Nephron progenitor cell (in vitro differentiated cells): ENCODE measurements around the gene PDE4B.

Experiments
- DNase-seq: peaks from one replicate; pipeline ENCODE4 v3.0.0; 2021
- H3K27ac Mint-ChIP-seq: 2 replicates; pipeline ENCODE4 v1.8.0; 2021; ENCODE audit warnings: mild to moderate bottlenecking, moderate library complexity, mixed read lengths
- H3K27me3 Mint-ChIP-seq: 2 replicates; pipeline ENCODE4 v1.8.0; 2021; ENCODE audit warnings: mild to moderate bottlenecking, low read depth, mixed read lengths; ENCODE audit not compliant: poor library complexity
- H3K36me3 Mint-ChIP-seq: 2 replicates; pipeline ENCODE4 v1.8.0; 2021; ENCODE audit warnings: low read depth, mixed read lengths
- H3K4me1 Mint-ChIP-seq: 2 replicates; pipeline ENCODE4 v1.8.0; 2021; ENCODE audit warnings: mixed read lengths
- H3K4me3 Mint-ChIP-seq: 2 replicates; pipeline ENCODE4 v1.8.0; 2021; ENCODE audit warnings: mild to moderate bottlenecking, moderate library complexity, mixed read lengths
- H3K9me3 Mint-ChIP-seq: 2 replicates; pipeline ENCODE4 v1.8.0; 2021; ENCODE audit warnings: mild to moderate bottlenecking, moderate library complexity, mixed read lengths
- CTCF ChIP-seq: fragments of 200-600 bp; sonication (generic); IDR thresholded peaks from 2 replicates; pipeline ENCODE4 v1.5.0; 2021; ENCODE audit warnings: antibody characterized with exemption

PDE4B gene

GRCh38 chr1:65910432-65910831 is 117.7 kb downstream of the PDE4B start:
- no peaks in the 10 kb centered on the region for H3K4me1 Mint-ChIP-seq
- no peak for TF ChIP-seq CTCF
- peaks cover 5% of the 10 kb centered on the region for H3K27me3 Mint-ChIP-seq
- H3K4me3 Mint-ChIP-seq: no peak overlapping the region
- H3K27ac Mint-ChIP-seq: no peak overlapping the region
- no peak for DNase-seq
- H3K9me3 Mint-ChIP-seq: no peaks in the 10 kb centered on the region
- no peaks in the 10 kb centered on the region for H3K36me3 Mint-ChIP-seq

GRCh38 chr1:65911679-65912078 is 119.0 kb downstream of the PDE4B start:
- no peaks in the 10 kb centered on the region for H3K9me3 Mint-ChIP-seq
- H3K4me3 Mint-ChIP-seq: no peak overlapping the region
- no peaks in the 10 kb centered on the region for H3K36me3 Mint-ChIP-seq
- DNase-seq: no peak
- no peaks in the 10 kb centered on the region for H3K4me1 Mint-ChIP-seq
- no peak for TF ChIP-seq CTCF
- peaks cover 2% of the 10 kb centered on the region for H3K27me3 Mint-ChIP-seq
- no peak overlapping the region for H3K27ac Mint-ChIP-seq

GRCh38 chr1:65918564-65918963 is 125.9 kb downstream of the PDE4B start:
- no peaks in the 10 kb centered on the region for H3K4me1 Mint-ChIP-seq
- TF ChIP-seq CTCF: no peak
- H3K36me3 Mint-ChIP-seq: no peaks in the 10 kb centered on the region
- H3K9me3 Mint-ChIP-seq: no peaks in the 10 kb centered on the region
- DNase-seq: no peak
- H3K4me3 Mint-ChIP-seq: no peak overlapping the region
- peaks cover 2% of the 10 kb centered on the region for H3K27me3 Mint-ChIP-seq
- peak overlapping the region; percentile 4 for H3K27ac Mint-ChIP-seq

GRCh38 chr1:65921446-65921845 is 128.8 kb downstream of the PDE4B start:
- Mint-ChIP-seq H3K9me3 (peaks cover under 1% of the 10 kb centered on the region), H3K4me3 (no peak overlapping the region), H3K27me3 (no peaks in the 10 kb centered on the region), H3K36me3 (no peaks in the 10 kb centered on the region), H3K27ac (no peak overlapping the region), H3K4me1 (no peaks in the 10 kb centered on the region)
- DNase-seq: no peak
- TF ChIP-seq CTCF: no peak

- TF ChIP-seq CTCF: no peak
- Mint-ChIP-seq H3K4me1 (no peaks in the 10 kb centered on the region), H3K36me3 (no peaks in the 10 kb centered on the region), H3K27ac (no peak overlapping the region), H3K27me3 (no peaks in the 10 kb centered on the region), H3K9me3 (peaks cover 9% of the 10 kb centered on the region), H3K4me3 (no peak overlapping the region)
- DNase-seq: no peak
Observed at GRCh38 chr1:65924471-65924870, 131.8 kb downstream of the PDE4B start.

GRCh38 chr1:65938506-65938905 is 145.8 kb downstream of the PDE4B start:
- H3K36me3 Mint-ChIP-seq: no peaks in the 10 kb centered on the region
- H3K4me1 Mint-ChIP-seq: no peaks in the 10 kb centered on the region
- H3K9me3 Mint-ChIP-seq: peaks cover 4% of the 10 kb centered on the region
- H3K27ac Mint-ChIP-seq: no peak overlapping the region
- H3K4me3 Mint-ChIP-seq: no peak overlapping the region
- H3K27me3 Mint-ChIP-seq: peaks cover 20% of the 10 kb centered on the region
- no peak for DNase-seq
- TF ChIP-seq CTCF: no peak
